ENCODE results near the gene PHETA2. TPM values are rescaled to one million over a fixed set of nuclear protein-coding genes. Genes with fewer than 3 reads are reported as not detected.
A peak's percentile ranks its signal among the peaks of the same experiment; 100 is the strongest.
"Not testable (repeated sequence)": the region's sequence is repeated elsewhere in the genome, so short reads cannot be mapped to it uniquely, and the experiment has no call there.

Gene PHETA2
- total RNA-seq, 1 donor from 2014 or later, result 4.2 TPM

DNA sequence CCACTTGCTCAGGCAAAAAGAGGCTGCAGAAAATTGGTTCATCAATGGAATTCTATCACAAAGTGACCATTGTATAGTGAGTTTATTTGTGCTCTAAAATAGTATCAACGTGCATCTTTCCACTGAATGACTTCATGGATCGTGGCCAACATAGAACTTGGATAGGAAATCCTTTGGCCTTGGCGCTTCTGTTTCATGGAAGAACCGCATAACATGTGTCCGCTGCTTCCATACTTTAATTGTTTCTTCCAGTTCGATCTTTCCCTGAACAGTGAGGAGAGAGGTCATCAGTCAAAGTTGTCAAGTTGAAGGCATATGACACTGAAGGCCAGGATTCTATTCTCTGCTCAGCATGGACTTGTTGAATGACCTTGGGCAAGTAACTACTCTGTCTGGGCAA is 12.0 kb downstream of the PHETA2 start:
- ATAC-seq (ENCODE audit: poor library complexity), result no peak
- no peak for DNase-seq
- intact Hi-C loops (cut with DNase I), result no loop called here

DNA sequence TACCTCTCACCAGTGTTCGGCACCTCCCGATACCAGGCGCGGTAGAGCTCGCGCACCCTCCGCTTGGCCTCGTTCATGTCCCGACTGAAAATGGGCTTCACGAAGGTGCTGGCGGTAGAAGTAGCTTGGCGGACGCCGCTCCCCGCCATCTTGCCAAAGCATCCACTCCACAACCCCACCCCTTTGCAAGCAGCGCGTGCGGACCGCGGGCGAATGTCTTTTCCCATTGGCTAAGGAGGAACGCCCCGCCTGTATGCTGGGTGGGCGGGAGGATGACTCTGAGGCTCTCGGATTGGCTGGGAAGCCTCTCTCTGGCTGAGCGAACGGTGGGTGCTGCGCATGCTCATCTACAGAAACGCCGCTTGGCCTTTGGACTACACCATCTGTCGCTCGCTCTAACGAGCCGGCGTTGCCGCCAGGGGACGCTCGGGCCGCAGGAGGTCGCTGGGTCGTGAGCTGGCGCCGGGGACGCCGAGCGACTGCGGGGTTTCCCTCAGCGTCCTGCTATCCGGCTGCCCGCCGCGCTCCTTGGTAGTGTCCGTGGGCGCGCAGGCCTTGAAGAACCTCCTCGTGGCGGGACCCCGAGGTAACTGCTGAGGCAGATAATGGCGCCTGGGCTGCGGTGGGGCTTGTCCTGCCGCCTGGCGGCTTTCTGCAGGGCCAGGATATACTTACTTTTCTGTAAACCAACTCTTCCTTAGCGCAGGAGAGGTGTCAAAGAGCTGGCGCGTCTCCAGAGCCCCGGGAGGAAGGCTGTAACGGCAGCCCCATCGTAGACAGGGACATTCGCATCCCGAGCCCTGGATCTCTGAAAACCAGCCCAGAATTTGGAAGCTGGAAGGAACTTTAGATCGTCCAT is 16.8 kb downstream of the PHETA2 start, which contains the start of gene NDUFA6:
Gene NDUFA6, minus strand, starts transcription at position 177 of the 859 bp plus-strand sequence. Its CDS starts 28 bp downstream, at position 149.
- DNase-seq (peak; percentile 99), ATAC-seq (ENCODE audit: poor library complexity) (peak; percentile 96)
- intact Hi-C loops (cut with DNase I), result loop anchor here (5.0 to 10.0 kb wide), 2 partner anchors 174 to 351 kb away; no protein-coding TSS in a partner anchor

DNA sequence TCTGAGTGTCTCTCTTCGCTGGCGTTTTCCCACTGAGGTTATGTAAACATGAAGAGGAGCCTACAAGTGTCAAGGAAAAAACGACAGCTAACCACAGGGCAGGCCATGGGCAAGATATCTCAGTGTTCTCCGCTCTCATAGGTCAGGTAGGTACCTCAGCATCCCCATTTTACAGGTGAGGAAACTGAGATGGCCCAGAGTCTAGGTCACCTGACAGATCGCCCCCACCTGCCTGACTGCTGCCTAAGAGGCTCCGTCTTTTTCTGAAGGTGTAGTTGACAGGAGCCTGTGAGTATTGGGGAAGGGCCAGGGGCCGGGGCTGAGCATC is 17.4 kb downstream of the PHETA2 start:
- DNase-seq, result no peak
- no peak for ATAC-seq (ENCODE audit: poor library complexity)
- intact Hi-C loops (cut with DNase I), result loop anchor here (5.0 to 10.0 kb wide), 2 partner anchors 173 to 351 kb away; no protein-coding TSS in a partner anchor

DNA sequence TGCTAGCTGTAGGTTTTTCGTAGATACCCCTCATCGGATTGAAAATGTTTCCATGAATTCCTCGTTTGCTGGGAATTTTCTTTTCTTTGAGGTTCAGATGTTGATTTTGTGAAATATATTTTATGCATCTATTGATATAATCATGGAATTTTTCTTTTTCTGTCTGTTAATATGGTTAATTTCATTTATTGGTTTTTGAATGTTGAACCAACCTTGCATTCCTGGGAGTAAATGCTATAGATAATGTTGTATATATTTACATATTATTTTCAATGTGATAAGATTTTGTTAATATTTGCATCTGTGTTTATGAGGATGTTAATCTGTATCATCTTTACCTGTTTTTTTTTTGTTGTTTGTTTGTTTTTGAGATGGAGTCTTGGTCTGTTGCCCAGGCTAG is 27.2 kb downstream of the PHETA2 start:
- ATAC-seq (ENCODE audit: poor library complexity) (no peak), DNase-seq (no peak)
- intact Hi-C loops (cut with DNase I), result no loop called here

DNA sequence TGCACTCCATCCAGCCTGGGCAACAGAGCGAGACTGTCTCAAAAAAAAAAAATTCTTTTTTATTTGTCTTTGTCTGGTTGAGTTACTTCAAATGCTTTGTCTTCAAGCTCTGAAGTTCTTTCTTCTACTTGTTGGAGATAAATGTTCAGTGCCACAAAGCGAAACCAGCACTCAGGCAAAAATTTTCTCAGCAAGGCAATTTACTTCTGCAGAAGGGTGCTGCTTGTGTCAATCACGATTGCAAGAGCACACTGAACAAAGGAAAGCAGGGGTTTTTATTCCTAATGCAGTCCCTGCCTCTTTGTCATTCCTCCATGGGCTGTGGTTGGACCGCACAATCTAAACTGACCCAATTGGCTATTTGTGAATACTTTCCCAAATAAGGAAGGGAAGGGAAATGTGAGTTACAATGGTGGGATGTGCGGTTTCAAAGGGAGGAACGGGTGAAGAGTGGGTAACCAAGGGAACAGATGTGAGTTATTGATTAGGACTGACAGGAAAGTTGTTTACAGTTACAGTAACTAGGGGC is 30.3 kb downstream of the PHETA2 start:
- intact Hi-C loops (cut with DNase I), result not testable (repeated sequence)

DNA sequence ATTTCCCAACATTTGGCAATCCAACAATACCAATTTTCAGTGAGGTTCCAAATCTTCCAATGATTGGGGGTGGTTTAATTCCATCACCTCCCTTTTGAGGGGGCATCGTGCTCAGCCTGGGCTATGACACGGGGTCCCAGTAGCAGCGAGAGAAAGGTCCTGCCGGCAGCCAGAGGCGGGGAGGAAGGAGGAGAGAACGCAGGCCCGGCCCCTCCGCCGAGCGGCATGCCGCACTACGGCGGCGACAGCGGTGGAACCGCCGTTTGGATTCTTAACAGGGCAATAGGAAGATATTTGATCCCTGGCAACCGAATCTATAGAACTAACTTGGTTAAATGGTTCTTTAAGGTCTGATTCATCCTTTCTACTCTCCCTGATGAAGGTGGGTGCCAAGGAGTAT is 34.8 kb downstream of the PHETA2 start:
- intact Hi-C loops (cut with DNase I), result no loop called here
- DNase-seq (no peak), ATAC-seq (ENCODE audit: poor library complexity) (no peak)

More for the DNA sequence above, 30.3 kb downstream of the PHETA2 start:
- not testable (repeated sequence) for ATAC-seq (ENCODE audit: poor library complexity); DNase-seq

DNA sequence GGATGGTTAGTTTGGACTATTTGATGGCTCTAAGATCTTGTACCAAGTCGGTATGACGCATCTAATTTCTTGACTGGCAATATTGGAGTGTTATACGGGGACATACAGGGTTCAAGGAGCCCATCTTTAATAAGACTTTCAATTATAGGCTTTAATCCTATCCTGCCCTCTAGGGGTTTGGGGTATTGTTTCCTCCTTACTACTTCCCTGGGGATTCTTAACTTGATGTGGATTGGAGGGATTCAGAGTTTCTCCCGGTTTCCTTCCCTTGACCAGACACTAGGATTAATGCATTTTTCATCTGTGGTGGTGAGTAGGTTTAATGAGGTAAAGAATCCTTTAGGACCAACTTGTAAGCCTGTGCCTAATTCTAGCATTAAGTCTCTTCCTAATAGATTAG is 37.8 kb downstream of the PHETA2 start:
- intact Hi-C loops (cut with DNase I), result no loop called here
- DNase-seq, result no peak
- ATAC-seq (ENCODE audit: poor library complexity), result no peak

DNA sequence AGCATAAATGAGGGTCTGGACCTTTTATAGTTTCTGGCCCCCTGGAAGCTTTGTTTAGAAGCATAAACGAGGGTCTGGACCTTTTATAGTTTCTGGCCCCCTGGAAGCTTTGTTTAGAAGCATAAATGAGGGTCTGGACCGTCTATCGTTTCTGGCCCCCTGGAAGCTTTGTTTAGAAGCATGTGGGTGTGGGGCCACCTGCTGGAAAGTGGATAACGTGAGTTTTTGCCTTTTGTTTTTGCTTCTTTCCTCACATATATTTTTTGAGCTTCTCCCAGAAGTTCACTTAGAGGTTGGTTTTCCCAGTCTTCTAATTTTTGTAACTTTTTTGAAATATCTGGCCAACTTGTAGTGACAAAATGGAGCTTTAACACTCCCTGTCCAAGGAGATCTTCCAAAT is 38.7 kb downstream of the PHETA2 start:
- intact Hi-C loops (cut with DNase I); ATAC-seq (ENCODE audit: poor library complexity); DNase-seq: not testable (repeated sequence)

DNA sequence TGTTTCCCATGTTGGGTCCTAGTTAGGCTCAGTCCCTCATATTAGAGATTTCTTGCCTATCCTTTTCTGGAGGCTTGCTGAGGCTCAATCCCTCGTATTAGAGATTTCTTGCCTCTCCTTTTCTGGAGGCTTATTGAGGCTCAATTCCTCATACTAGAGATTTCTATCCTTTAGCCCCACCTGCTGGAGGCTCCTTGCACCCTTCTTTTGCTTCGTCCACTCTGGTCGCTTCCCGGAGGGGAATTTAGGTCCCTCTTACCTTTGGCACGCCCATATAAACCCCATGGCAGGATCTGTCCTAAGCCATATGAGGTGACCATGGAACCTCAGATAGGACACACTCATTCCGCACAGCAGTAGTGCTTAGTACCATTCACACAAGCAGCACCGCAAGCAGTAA is 40.7 kb downstream of the PHETA2 start:
- ATAC-seq (ENCODE audit: poor library complexity) (no peak), DNase-seq (no peak)
- intact Hi-C loops (cut with DNase I), result no loop called here

DNA sequence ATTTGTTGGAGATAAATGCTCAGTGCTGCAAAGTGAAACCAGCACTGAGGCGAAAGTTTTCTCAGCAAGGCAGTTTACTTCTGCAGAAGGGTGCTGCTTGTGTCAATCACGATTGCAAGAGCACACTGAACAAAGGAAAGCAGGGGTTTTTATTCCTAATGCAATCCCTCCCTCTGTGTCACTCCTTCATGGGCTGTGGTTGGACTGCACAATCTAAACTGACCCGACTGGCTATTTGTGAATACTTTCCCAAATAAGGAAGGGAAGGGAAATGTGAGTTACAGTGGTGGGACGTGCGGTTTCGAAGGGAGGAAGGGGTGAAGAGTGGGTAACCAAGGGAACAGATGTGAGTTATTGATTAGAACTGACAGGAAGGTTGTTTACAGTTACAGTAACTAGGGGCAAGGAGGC is 41.4 kb downstream of the PHETA2 start:
- DNase-seq; intact Hi-C loops (cut with DNase I); ATAC-seq (ENCODE audit: poor library complexity): not testable (repeated sequence)

DNA sequence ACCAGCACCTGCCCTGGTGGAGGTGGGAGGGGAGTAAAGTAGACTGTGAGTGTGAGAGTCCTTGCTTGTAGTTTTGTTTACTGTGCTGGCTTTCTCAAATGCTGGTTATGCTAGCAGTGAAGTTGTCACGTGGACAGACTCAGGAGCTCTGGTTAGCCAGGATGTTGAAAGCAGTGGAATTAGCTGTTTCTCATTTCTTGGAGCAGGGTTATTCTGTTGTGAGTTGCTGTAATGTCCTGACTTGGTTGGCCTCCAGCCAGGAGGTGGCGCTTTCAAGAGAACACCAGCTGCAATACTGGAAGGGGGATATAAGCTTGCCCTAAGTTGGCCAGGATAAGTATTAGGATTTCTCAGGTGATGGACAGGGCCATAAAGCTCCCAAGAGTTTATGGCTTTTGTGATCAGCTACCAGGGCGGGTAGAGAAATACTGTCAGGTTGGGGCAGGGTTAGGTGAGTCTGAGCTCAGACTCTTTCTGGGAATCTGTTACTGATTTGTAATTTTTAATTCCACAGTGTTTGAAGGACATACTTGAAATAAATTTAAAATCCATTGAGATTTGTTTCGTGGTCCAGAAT is 42.9 kb downstream of the PHETA2 start:
- no peak for DNase-seq
- intact Hi-C loops (cut with DNase I), result no loop called here
- ATAC-seq (ENCODE audit: poor library complexity), result no peak

DNA sequence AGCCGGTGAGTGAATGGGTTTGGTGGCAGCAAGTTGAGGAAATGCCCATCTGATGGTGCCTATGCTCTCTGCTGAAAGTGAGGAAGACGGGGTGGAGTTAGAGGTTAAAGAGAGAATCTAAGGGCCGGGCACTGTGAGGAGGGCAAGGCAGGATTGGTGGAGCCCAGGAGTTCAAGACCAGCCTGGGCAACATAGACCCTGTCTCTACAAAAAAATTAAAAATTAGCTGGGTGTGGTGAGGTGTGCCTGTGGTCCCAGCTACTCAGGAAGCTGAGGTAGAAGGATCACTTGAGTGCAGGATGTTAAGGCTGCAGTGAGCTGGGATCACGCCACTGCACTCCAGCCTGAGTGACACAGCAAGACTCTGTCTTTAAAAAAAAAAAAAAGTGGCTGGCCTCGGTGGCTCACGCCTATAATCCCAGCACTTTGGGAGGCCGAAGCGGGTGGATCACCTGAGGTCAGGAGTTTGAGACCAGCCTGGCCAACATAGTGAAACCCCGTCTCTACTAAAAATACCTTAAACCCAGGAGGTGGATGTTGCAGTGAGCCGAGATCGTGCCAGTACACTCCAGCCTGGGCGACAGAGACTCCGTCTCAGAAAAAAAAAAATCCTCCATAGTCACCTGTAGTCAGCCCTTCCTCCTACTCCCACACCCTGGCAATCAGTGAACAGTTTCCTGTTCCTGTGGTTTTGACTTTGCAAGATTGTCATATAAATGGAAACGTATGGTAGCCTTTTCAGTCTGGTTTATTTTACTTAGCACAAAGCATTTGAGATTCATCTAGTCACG is 46.4 kb downstream of the PHETA2 start:
- DNase-seq; ATAC-seq (ENCODE audit: poor library complexity); intact Hi-C loops (cut with DNase I): not testable (repeated sequence)

DNA sequence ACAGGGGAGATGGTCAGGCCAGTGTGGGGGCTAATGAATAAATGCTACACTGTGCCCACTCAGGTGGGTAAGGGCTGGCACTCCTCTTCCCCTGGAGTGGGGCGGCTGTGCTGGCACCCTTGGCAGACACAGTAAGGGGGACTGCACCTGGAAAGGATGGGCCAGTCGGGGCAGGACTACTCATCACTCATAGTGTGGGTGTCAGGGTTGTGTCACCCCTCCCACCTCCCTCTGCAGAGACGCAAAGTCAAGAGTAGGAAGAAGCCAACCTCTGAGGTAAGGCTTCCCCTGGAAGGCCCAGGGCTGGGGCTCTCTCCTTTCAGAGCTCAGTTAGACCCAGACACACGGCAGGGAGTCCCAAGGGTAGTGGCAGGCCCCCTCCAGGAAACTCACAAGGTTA is 49.5 kb downstream of the PHETA2 start:
- ATAC-seq (ENCODE audit: poor library complexity); DNase-seq; intact Hi-C loops (cut with DNase I): not testable (repeated sequence)

DNA sequence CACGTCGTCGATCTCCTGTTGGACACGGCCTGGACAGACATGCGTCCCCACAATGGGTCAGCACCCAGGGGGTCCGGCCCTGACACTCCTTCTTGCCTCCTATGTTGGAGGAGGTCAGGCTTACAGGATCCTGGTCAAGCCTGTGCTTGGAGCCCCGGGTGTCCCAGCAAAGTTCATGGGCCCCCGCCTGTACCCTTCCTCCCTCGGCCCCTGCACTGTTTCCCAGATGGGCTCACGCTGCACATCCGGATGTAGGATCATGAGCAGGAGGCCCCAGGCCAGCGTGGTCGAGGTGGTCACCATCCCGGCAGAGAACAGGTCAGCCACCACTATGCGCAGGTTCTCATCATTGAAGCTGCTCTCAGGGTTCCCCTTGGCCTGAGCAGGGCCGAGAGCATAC is 53.6 kb downstream of the PHETA2 start:
- intact Hi-C loops (cut with DNase I), result no loop called here
- no peak for DNase-seq
- ATAC-seq (ENCODE audit: poor library complexity), result no peak

DNA sequence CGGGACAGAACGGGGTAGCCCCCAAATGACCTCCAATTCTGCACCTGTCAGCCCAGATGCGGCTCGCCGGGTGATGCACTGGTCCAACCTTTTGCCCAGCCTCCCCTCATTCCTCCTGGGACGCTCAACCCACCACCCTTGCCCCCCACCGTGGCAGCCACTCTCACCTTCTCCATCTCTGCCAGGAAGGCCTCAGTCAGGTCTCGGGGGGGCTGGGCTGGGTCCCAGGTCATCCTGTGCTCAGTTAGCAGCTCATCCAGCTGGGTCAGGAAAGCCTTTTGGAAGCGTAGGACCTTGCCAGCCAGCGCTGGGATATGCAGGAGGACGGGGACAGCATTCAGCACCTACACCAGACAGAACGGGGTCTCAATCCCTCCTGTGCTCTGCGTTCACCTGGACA is 54.0 kb downstream of the PHETA2 start:
- intact Hi-C loops (cut with DNase I); DNase-seq: not testable (repeated sequence)

More for the DNA sequence above, 54.0 kb downstream of the PHETA2 start:
- ATAC-seq (ENCODE audit: poor library complexity), result not testable (repeated sequence)

Measured in Right ventricle myocardium superior (tissue), 1 donor.